NAMALWA (cell line): ENCODE data around the gene P2RY13.
A peak's percentile ranks its signal among the peaks of the same experiment; 100 is the strongest.

ENCODE experiments used
- DNase-seq: peaks from one replicate; pipeline ENCODE4 v3.0.0-alpha.2; 2015; ENCODE audit warnings: low spot score

The P2RY13 gene

DNA sequence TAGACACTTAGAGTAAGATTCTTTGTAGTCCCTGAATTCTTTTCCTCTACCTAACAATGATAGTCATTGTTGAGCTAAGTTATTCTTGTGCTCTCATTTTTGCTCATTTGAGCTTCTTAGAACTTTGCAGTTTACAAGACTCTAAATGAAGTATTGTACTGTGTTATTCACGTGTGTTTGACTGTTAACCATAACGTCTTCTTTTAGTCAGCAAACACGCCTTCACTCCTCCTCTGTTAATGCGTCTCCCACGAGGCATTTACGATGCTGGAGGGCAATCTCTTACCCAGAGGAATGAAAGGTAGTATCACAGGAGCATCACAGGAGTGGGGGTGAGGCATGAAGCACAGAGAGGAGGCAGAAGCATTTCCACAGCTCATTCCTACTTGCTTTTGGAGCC is 36.2 kb downstream of the P2RY13 start:
- no peak for DNase-seq

DNA sequence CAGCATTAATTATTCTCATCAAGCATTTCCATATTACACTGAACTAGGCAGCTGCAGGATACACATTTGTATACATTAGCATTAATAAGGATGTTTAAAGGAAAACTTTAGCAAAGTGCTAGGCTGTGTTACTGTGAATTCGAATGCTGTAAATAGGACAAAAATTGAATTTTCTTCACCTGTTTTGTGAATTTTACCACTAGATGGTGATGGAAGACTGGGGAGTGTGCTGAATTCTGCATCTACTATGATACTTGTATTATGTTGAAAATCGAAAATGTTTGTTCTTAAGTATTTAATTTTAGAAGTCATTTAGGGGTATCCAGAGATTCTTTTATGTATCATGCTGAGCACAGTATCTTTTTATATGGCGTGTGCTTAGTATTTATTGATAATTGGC is 38.7 kb downstream of the P2RY13 start:
- DNase-seq, result peak; percentile 20

DNA sequence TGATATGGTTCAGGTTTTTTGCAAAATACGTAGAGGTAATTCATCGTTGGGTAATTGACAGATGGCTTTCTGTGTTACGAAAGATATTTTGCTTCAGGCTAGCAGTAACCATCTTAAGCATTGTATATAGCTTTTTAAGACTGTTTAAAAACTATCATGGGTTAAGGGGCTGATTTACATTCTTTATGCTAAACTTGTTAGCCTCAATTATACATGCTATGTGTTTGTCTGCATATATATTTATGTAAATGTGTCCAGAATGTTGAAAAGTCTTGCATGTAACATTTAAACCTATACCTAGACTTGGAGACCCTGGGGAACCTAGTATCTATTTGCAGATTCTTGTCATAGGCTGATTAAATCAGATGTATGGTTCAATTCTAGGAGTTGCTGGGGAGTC is 39.9 kb downstream of the P2RY13 start:
- DNase-seq, result no peak

DNA sequence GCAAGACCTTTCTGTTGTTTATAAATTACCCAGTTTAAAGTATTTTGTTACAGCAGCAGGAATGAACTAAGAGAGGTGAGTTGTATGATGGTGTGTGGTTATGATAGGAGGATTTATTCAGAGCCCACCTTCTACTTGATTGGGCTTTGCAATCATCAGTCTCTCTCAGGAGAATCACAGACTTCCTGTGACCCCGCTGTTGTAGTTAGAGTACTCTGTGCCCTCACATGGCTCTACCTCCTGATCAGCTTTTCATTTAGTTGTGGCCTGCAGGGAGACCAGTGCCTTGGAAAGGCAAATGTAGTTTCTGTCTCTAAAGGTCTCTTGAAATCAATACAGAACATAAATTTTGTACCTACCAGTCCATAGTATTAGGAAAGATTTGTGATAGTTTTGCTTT is 43.4 kb downstream of the P2RY13 start:
- DNase-seq, result no peak

DNA sequence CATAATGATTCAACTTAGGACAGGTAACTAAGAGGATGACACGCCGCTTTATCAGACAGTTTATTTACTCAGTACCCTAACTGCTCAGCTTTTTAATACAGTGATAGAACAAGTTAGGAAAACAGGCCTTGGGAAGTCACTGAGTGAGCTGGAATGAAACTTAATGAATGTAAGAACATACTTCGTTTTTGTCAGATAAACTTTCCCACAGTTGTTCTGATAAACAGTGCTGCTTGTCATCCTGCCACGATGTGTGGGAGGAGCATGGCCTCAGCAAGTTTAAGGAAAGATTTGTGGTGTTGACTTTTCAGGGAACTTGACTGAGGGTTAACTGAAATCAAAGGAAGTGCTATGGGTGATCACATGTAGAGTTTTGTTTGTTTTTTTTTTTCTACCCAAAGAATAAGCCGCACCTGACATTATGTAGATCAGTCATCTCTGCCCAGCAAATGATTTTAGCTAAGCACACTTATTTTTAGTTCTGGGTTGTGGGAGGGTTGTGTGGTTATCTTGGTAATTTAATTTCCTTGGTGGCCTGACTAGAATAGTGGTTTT is 45.4 kb downstream of the P2RY13 start:
- no peak for DNase-seq

DNA sequence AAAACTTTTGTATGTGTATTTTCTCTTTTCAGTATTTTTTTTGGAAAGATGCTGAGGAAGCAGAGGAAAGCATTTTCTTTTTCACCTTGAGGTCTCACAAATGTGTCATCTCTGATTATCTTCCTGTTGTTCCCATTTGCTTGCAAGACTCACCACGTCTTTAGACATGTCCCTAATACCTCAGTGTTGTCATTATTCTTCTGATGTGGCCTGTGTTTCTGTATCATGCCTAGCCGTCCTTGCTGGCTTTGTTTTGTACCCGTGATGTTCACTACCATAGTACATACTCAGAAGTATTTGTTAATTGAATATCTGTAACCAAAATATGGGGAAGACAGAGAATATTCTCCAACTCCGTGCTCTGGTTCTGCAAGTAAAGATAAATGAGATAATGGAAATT is 46.0 kb downstream of the P2RY13 start:
- DNase-seq, result no peak

DNA sequence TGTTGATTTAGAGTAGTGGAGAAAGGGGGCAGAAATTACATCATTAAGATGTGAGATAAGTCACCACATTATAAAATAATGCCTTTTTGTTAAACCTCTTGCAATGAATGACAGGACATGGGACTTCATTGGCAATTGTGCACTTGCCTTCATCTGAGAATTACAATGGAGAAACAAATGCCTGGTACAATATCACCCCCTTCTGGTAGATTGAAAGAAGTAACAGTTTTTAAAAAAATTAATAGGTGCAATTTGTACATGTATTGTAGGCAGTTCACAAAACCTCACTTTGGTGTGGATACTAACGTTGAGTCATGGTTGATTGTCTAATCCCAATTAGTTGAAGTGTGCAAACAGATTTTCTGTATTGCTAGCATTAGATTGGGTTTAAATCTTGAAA is 46.4 kb downstream of the P2RY13 start:
- DNase-seq, result peak; percentile 80

DNA sequence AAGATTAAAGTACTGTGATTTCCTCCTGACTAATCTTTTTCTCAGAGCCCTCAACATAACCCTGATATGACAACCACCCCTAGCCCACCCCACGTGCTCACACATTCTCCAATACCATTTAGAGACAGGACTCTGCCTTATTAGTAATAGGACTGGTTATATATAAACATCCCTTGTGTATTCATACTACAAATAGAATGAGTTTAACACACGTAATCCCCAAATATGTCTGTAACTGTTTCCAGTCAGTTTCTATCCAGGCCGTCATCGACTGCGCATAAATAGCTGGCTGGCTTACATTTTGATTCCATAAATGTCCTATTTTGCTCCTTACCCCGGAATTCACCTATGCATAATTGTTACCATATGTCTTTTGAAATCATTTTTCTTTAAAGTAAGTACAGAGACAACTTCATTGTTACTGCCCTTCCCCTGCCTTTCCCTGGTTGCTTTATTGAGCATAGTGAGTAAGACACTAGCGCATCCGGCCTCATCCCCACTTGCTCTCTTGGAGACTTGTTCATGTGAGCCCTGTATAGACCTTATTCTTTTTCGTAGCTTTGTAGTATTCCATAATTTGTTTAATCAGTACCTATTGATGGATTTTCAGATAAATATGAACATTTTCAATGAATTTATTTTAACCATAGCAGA is 47.6 kb downstream of the P2RY13 start:
- no peak for DNase-seq

DNA sequence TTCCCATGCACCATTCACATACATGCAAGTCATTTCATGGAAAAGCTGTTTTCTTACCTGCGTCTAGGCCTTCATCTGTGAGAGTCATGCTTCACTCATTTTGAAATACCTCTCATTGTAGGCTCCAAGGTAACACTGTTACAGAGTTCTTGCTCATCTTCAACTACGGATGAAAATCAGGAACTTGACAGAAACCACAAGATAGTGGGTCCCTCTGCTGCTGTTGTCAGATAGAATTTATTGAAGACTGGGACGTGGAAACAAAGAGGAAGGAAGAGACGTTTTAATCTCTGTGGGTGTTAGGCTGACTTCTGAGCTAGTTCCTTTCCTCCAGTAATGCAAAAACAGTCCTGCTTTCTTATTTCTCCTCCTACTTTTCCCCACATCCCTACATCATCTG is 51.1 kb downstream of the P2RY13 start, which contains the start of gene P2RY14:
Gene P2RY14 (minus strand): TSS at position 313 of the 400 bp plus-strand sequence. CDS start 64,226 bp downstream, outside the sequence.
- DNase-seq, result peak; percentile 17

DNA sequence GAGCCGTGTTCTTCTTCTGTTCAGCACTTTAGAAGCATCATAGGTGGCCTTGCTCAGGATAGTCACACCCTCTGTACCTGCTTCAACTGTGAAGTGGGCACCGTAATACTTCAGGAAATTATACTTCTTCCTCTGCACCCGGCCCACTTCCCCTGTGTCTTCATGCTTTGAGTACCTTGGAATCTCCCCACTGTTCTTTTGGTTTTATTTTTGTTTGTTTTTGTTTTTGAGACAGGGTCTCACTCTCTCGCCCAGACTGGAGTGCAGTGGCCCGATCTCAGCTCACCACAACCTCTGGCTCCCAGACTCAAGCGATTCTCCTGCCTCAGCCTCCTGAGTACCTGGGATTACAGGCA is 52.7 kb downstream of the P2RY13 start:
- DNase-seq, result no peak
